HUDEP-2 (cell line): ENCODE data around the gene RAB3IL1.

Source experiments
- DNase-seq, 76 experiments: peaks; one replicate each; lab custom pipeline; 2025; ENCODE audit not compliant: unreplicated experiment in 76 of 76; lab: John Stamatoyannopoulos, UW

Gene RAB3IL1

GRCh38 chr11:61907282-61907681 is 10.1 kb downstream of the RAB3IL1 start:
- DNase-seq = no peak

DNA sequence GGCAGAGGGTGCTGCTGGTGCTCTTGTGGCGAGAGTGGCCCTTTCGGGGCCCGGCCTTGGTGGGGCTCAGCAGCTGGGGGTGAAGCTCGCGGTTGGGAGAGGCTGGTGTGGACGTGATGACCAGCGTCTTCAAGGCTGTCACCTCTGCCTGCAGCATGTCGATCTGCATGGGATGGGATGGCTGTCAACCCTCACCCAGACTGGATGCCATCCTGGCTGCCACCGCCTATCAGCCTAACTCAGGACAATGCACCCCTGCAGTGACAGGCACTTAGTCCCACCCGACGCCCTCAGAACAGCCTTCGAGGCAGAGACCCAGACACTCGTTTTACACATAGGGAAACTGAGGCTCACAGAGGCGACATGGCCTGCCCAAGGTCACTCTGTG is 10.8 kb downstream of the RAB3IL1 start:
- DNase-seq = no peak

DNA sequence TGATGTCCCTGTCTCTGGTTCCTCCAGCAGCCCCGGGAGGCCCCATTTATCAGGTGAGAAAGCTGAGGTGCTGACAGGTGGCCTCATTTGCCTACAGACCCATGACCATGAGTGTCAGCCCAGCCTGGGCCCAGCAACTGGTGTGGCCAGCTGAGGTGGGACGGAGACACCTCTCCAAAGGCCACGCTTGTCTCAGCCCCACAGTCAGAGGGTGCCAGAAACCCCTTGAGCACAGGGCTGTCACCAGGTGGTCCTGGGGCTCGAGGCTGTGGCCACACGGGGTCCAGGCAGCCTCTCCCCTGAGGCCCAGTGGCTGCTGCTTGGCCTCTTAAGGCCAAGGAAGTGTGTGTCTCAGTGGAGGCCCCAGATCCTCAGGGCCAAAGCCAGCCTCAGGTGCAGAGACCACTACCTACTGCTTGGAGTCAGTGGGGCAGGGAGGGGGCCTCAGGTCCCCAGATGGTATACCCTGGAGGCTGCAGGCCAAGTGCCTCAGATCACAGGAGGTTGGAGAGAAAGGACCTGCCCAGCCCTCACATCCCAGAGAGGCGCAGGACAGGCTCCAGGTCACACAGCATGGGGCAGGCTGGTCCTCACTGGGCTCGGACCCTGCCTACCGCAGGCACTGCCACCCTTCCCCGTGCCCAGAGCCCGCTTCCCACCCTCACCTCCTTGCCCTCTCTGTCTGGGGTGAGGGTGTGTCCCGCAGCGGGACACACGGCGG is 11.4 kb downstream of the RAB3IL1 start:
- no peak for DNase-seq

- DNase-seq = no peak
Measured at GRCh38 chr11:61905067-61905696, 12.2 kb downstream of the RAB3IL1 start.

- DNase-seq = no peak
Measured at GRCh38 chr11:61904539-61905048, 12.8 kb downstream of the RAB3IL1 start.

DNA sequence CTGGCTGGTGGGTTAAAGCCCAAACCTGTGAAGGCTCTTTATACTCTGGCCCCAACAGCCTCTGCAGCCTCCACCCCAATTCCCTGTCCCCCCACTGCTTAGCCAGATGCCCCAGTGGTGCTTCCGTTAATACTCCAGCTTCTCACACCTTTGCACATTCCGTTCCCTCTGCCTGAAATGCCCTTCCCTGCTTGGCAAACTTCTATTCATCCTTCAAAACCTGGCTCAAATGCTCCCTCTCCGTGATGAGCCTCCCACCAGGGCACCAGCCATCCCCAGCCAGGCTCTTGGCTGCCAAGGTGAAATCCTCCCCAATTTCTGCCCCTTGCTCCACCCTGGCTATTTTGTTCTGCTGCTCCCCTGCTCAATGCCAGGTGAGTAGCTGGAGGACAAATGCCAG is 13.5 kb downstream of the RAB3IL1 start:
- no peak for DNase-seq

DNA sequence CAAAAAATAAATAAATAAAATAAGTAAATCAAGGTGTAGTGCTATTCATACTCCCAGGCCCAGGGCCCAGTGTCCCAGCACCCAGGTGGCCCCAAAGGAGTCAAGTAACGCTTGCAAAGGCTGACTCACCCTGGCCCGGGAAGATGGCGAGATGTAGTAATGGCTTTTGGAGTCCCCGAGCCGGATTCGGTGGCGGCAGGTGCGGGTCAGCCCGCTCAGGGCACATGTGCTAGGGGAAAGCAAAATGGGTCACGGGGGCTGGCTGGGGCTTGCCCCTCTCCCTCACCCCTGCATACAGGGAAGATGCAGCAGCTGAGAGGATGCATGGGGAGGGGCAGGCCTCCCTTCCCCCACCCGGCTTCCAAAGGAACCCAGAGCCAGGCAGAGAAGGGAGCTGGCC is 15.1 kb downstream of the RAB3IL1 start:
- DNase-seq = no peak

- no peak for DNase-seq
Measured at GRCh38 chr11:61901397-61901796, 16.0 kb downstream of the RAB3IL1 start.

DNA sequence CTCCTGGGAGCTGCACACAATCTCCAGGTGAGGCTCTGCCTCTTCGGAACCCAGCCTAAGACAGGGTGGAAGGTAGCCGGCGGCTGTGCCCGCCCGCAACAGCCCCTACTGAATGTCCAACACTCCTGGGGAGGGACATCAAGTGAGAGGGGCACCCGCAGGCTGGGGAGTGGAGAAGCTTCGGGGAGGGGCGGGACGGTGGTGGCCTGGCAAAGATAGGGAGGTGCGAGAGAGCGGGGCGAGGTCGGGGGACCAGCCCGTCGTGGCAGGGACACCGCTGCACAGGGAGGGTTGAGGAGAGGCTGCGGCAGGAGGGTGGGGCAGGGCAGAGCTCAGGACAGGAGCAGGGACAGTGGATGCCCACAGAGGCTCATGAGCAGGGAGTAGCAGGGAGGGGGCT is 17.1 kb downstream of the RAB3IL1 start:
- no peak for DNase-seq

DNA sequence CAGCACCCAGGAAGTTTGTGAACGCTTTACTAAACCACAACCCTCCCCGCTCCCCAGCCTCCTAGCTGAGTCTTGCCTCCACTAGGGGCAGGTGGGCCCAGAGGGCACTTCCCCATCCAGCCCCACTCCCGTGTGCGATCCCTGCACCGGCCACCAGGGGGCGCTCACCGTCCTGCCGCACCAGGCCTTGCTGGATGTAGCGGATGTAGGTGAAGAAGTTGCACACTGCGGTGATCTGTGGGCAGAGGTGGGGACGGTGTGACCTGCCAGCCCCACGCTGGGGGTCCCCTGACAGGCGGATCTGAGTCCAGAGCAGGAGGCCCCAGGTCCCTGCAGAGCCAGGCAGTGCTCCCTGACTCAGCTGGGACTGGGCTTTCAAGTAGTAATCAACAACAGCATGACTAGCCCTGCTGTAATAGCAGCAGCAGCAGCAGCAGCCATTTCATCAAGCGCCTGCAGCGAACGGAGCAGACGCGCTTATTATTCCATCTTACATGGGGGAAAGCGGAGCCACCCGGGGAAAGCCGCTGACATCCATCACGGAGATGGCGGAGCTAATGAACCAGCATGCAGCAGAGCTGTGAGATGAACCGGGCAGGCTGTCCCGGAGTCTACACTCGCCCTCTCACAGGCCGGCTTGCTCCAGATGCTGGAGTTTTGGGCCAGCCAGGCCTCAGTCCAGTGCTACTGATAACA is 18.1 kb downstream of the RAB3IL1 start:
- DNase-seq = peak in 70 of 76 experiments; percentile 20 to 91 (median 76)

DNA sequence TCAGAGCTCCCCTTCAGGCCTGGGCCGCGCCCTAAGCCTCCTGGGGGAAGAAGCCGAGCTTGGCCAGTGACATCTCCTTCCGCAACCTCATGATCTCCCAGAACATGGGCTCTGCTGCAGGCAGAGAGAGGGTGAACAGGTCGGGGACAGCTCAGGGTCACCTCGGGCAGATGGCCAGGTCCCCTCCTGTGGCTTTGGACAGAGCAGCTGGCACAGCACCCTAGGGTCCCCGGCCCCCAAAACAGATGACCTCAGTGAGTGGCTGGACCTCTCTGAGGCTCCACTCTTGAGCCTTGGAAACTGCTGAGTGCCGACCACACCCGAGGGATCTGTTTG is 19.2 kb downstream of the RAB3IL1 start:
- no peak for DNase-seq

GRCh38 chr11:61897387-61898246 is 19.7 kb downstream of the RAB3IL1 start:
- DNase-seq = peak in 61 of 76 experiments; percentile 10 to 73 (median 56)

DNA sequence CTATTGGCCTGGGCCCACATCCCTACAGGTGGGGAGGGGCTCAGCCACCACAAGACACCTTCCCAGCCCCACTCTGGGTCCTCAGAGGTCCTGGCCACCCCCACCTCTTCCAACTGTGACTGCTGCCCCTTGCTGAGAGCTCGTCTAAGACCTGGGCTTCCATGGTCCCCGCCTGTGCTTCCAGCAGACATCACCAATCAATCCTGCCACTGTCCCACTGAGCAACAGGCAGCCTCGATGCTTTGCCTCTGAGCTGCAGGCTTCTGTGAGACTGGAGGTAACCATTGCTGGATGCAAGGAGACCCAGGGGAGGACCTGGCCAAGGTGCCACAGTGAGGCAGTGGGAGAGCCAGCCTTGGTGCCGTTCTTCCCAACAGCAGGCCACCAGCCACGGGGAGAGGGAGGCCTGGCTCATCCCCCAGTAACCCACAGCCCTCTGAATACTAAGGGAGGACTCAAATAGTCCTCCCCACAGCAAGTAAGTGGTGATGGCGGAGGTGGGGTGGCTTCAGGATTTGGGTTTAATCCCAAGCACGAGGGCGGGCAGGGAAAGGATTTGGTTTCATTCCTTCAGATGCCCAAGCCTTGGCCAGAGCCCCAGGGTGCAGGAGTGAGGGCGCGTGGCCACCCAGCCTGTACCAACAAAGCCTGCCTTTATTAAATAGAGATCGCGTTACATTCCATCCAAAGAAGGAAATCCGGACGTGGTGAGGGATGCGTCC is 20.5 kb downstream of the RAB3IL1 start:
- DNase-seq = no peak

DNA sequence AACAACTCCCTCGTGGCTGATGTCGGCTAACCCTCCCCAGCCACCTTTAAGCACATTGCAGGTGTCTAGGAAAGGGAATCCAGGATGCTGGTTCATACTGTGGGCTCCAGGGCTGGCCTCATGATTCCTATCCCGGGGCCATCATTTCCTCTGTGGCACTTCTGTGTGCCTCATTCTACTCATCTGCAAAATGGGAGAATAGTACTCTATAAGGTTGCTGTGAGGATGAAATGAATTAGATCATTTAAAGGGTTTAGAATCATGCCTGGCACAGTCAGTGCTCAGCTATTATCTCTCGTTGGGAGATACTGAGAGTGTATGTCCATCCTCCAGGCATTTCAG is 21.7 kb downstream of the RAB3IL1 start:
- no peak for DNase-seq

DNA sequence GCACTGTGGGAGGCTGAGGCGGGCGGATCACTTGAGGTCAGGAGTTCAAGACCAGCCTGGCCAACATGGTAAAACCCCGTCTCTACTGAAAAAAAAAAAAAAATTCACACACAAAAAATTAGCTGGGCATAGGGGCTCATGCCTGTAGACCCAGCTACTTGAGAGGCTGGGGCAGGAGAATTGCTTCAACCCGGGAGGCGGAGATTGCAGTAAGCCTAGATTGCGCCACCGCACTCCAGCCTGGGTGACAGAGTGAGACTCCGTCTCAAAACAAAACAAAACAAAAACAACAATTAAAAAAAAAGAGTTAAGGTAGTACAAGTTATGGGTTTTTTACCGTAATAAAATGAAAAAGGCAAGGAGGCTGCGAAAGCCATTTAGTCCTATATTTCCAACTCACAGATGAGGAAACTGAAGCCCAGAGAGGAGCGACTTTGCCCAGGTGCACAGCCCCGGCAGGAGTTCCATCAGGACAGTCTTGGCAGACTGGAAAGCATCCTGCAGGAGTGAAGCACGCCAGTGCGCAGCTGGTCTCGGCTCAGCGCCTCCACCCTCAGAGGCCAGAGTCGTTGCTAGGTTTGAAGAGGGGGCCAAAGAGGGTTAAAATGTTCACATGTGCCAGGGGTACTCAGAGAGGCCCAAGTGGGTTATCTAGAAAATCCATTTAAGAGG is 22.2 kb downstream of the RAB3IL1 start:
- no peak for DNase-seq

DNA sequence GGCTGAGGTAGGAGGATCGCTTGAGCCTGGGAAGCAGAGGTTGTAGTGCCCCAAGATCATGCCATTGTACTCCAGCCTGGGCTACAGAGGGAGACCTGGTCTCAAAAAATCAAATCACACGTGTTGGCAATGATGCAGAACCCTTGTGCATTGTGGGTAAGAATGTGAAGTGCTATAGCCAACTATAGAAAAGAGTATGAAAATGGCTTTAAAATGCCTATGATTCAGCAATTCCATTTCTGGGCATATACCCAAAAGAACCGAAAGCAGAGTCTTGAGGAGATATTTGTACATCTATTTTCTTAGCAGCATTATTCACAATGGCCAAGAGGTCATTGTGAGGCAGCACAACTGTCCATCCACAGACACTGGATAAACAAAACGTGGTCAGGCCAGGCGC is 23.4 kb downstream of the RAB3IL1 start:
- DNase-seq = peak in 16 of 76 experiments; percentile 6 to 60 (median 23)

DNA sequence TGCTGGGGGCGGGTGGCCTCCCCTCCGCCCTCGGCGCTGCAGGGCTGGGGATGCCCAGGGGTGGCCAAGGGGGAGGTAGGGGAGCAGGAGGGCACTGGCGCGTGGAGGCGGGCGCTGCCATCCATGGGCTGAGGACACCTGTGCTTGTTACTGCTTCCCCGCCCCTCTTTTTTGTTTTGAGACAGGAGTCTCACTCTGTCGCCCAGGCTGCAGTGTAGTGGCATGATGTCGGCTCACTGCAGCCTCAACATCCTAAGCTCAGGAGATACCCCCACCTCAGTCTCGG is 25.3 kb downstream of the RAB3IL1 start:
- no peak for DNase-seq

- peak in 58 of 76 experiments; percentile 12 to 75 (median 55) for DNase-seq
Measured at GRCh38 chr11:61891331-61892084, 25.9 kb downstream of the RAB3IL1 start, which contains the start of gene FADS3. Gene FADS3, minus strand, starts transcription at chr11:61891545. Its CDS starts 164 bp downstream, at chr11:61891381.
